Bronchial epithelial cell (primary cell): ENCODE measurements around the gene NKIRAS1. TPM values are rescaled to one million over a fixed set of nuclear protein-coding genes. Genes with fewer than 3 reads are reported as not detected.
A peak's percentile ranks its signal among the peaks of the same experiment; 100 is the strongest.
"Not testable (repeated sequence)": the region's sequence is repeated elsewhere in the genome, so short reads cannot be mapped to it uniquely, and the experiment has no call there.

Source experiments
- DNase-seq: peaks from one replicate; pipeline ENCODE4 v3.0.0-alpha.2; 2010; ENCODE audit warnings: low read depth
- FAIRE-seq: peaks from 2 replicates; lab custom pipeline; 2011; peaks lifted over from hg19 to GRCh38; lab: Jason Lieb, UNC
- H3K27me3 ChIP-seq: 2 replicates; pipeline ENCODE4 v1.5.1; 2011; ENCODE audit warnings: low read length; ENCODE audit not compliant: control insufficient read depth, insufficient read depth
- H3K36me3 ChIP-seq: 2 replicates; pipeline ENCODE4 v1.5.1; 2011; ENCODE audit warnings: low read length; ENCODE audit not compliant: control insufficient read depth, insufficient read depth
- H3K4me3 ChIP-seq: 2 replicates; pipeline ENCODE4 v1.5.1; 2011; ENCODE audit warnings: mild to moderate bottlenecking, low read depth, low read length, control low read depth
- CTCF ChIP-seq: IDR thresholded peaks from 2 replicates; pipeline ENCODE4 v1.5.1; 2011; ENCODE audit warnings: mild to moderate bottlenecking, moderate library complexity, low read length, control low read depth, inconsistent platforms; ENCODE audit not compliant: insufficient read depth, severe bottlenecking
- total RNA-seq: library from RNA; depleted of rRNA; stranded (reverse); fragments of >200 nt; gene quantifications from 2 replicates; pipeline ENCODE4 v1.2.1, GENCODE V29; 2014

The NKIRAS1 gene
- total RNA-seq, 1 donor from 2014 or later: 11.8 TPM

- DNase-seq: no peak
- Histone ChIP-seq H3K27me3 (no peaks in the 10 kb centered on the region), H3K4me3 (no peak overlapping the region), H3K36me3 (no peaks in the 10 kb centered on the region)
- TF ChIP-seq CTCF: no peak
- FAIRE-seq: no peak
Observed at GRCh38 chr3:23882487-23882918, 34.3 kb downstream of the NKIRAS1 start.

- not testable (repeated sequence) for H3K4me3 ChIP-seq, H3K27me3 ChIP-seq, H3K36me3 ChIP-seq, FAIRE-seq, DNase-seq
Observed at GRCh38 chr3:23881993-23882392, 34.8 kb downstream of the NKIRAS1 start.

GRCh38 chr3:23880703-23881339, 36.0 kb downstream of the NKIRAS1 start:
- H3K4me3 ChIP-seq: no peak overlapping the region
- TF ChIP-seq CTCF: no peak
- no peaks in the 10 kb centered on the region for H3K36me3 ChIP-seq
- H3K27me3 ChIP-seq: no peaks in the 10 kb centered on the region
- FAIRE-seq (no peak), DNase-seq (no peak)

- no peaks in the 10 kb centered on the region for H3K27me3 ChIP-seq
- TF ChIP-seq CTCF: no peak
- FAIRE-seq (no peak), DNase-seq (no peak)
- H3K4me3 ChIP-seq: no peak overlapping the region
- H3K36me3 ChIP-seq: no peaks in the 10 kb centered on the region
Observed at GRCh38 chr3:23879485-23879884, 37.3 kb downstream of the NKIRAS1 start.

- peak; percentile 86 for DNase-seq
- no peak for FAIRE-seq
- no peak for TF ChIP-seq CTCF
- Histone ChIP-seq H3K4me3 (no peak overlapping the region), H3K27me3 (no peaks in the 10 kb centered on the region), H3K36me3 (no peaks in the 10 kb centered on the region)
Observed at GRCh38 chr3:23877329-23877980, 39.3 kb downstream of the NKIRAS1 start.

GRCh38 chr3:23876923-23877322, 39.9 kb downstream of the NKIRAS1 start:
- no peak overlapping the region for H3K4me3 ChIP-seq
- TF ChIP-seq CTCF: no peak
- H3K27me3 ChIP-seq: no peaks in the 10 kb centered on the region
- H3K36me3 ChIP-seq: no peaks in the 10 kb centered on the region
- DNase-seq (no peak), FAIRE-seq (no peak)
